CD14-positive monocyte (primary cell): ENCODE results near the gene PPFIA1. TPM values are rescaled to one million over a fixed set of nuclear protein-coding genes. Genes with fewer than 3 reads are reported as not detected.
A peak's percentile ranks its signal among the peaks of the same experiment; 100 is the strongest.

Experiments
- DNase-seq, 3 donors: peaks; one replicate each; pipeline ENCODE4 v3.0.0-alpha.2; 2011 to 2022
- H2AFZ ChIP-seq: 2 replicates; pipeline ENCODE4 v1.6.0; 2012; ENCODE audit warnings: mild to moderate bottlenecking, low read depth, low read length, inconsistent platforms; ENCODE audit not compliant: insufficient read depth, poor library complexity, severe bottlenecking
- H3K27ac ChIP-seq, 2 donors: 1 replicate in 1 of 2; 2 replicates in 1 of 2; pipeline ENCODE4 v1.5.1; 2012 to 2013; ENCODE audit warnings: low read length in 2 of 2, control low read depth in 1 of 2, inconsistent platforms in 1 of 2, low read depth in 1 of 2, mild to moderate bottlenecking in 1 of 2
- H3K27me3 ChIP-seq, 2 donors: one replicate each; pipeline versions ENCODE4 v1.6.0 to v1.6.1; 2011 to 2013; ENCODE audit warnings: low read length in 2 of 2; ENCODE audit not compliant: control insufficient read depth in 2 of 2, insufficient read depth in 2 of 2
- H3K36me3 ChIP-seq, 2 donors: replicated peaks in 1 of 2; 1 replicate in 1 of 2; 2 replicates in 1 of 2; pipeline versions ENCODE4 v1.5.1 to v1.6.1; 2012 to 2013; ENCODE audit warnings: low read length in 2 of 2, control low read depth in 1 of 2, inconsistent platforms in 1 of 2, mild to moderate bottlenecking in 1 of 2; ENCODE audit not compliant: insufficient read depth in 2 of 2, control insufficient read depth in 1 of 2
- H3K4me1 ChIP-seq, 2 donors: 1 replicate in 1 of 2; 2 replicates in 1 of 2; pipeline versions ENCODE4 v1.5.1 to v1.6.1; 2012 to 2013; ENCODE audit warnings: low read length in 2 of 2, control low read depth in 1 of 2, inconsistent platforms in 1 of 2, mild to moderate bottlenecking in 1 of 2, moderate library complexity in 1 of 2; ENCODE audit not compliant: insufficient read depth in 2 of 2, control insufficient read depth in 1 of 2
- H3K4me2 ChIP-seq: replicated peaks from 2 replicates; pipeline ENCODE3; 2012; ENCODE audit warnings: low read length, moderate library complexity, mild to moderate bottlenecking; ENCODE audit not compliant: poor library complexity, severe bottlenecking; ENCODE audit errors: extremely low read depth
- H3K4me3 ChIP-seq, 3 experiments: fragments of 200-600 bp in 1 of 3; sonication (generic) in 1 of 3; replicated peaks in 1 of 3; 1 replicate in 2 of 3; 2 replicates in 1 of 3; pipeline ENCODE4 v1.5.1; 2011 to 2013; ENCODE audit warnings: low read length in 3 of 3, mild to moderate bottlenecking in 3 of 3, control low read depth in 2 of 3, low read depth in 2 of 3, inconsistent platforms in 1 of 3, moderate library complexity in 1 of 3
- H3K79me2 ChIP-seq: 2 replicates; pipeline ENCODE4 v1.6.0; 2012; ENCODE audit warnings: mild to moderate bottlenecking, control low read depth, inconsistent platforms, low read length, moderate library complexity; ENCODE audit not compliant: insufficient read depth
- H3K9ac ChIP-seq: 2 replicates; pipeline ENCODE4 v1.6.0; 2017; ENCODE audit warnings: low read length, mild to moderate bottlenecking; ENCODE audit not compliant: insufficient read depth, poor library complexity, severe bottlenecking
- H3K9me3 ChIP-seq, 2 donors: replicated peaks in 1 of 2; 1 replicate in 1 of 2; 2 replicates in 1 of 2; pipeline versions ENCODE4 v1.5.1 to v1.6.1; 2012 to 2013; ENCODE audit warnings: low read length in 2 of 2, control low read depth in 1 of 2; ENCODE audit not compliant: control insufficient read depth in 1 of 2, insufficient read depth in 1 of 2
- H4K20me1 ChIP-seq: 2 replicates; pipeline ENCODE4 v1.6.0; 2012; ENCODE audit warnings: mild to moderate bottlenecking, low read length, control low read depth, moderate library complexity; ENCODE audit not compliant: insufficient read depth
- H3K27ac Mint-ChIP-seq, 7 donors: one replicate each; pipeline ENCODE4 v1.8.0; 2020; ENCODE audit warnings: mild to moderate bottlenecking in 7 of 7, mixed read lengths in 7 of 7, moderate library complexity in 6 of 7, inconsistent platforms in 2 of 7
- H3K27me3 Mint-ChIP-seq, 3 donors: one replicate each; pipeline ENCODE4 v1.8.0; 2021 to 2022; ENCODE audit warnings: low read depth in 3 of 3, mild to moderate bottlenecking in 3 of 3, mixed read lengths in 3 of 3, moderate library complexity in 3 of 3, inconsistent platforms in 1 of 3
- H3K36me3 Mint-ChIP-seq, 2 donors: one replicate each; pipeline ENCODE4 v1.8.0; 2020; ENCODE audit warnings: mixed read lengths in 2 of 2, inconsistent platforms in 1 of 2, mild to moderate bottlenecking in 1 of 2
- H3K4me1 Mint-ChIP-seq: one replicate; pipeline ENCODE4 v1.8.0; 2020; ENCODE audit warnings: mild to moderate bottlenecking, mixed read lengths
- H3K4me3 Mint-ChIP-seq, 2 donors: one replicate each; pipeline ENCODE4 v1.8.0; 2020; ENCODE audit warnings: mild to moderate bottlenecking in 2 of 2, mixed read lengths in 2 of 2, moderate library complexity in 1 of 2
- H3K9me3 Mint-ChIP-seq, 7 donors: one replicate each; pipeline ENCODE4 v1.8.0; 2020 to 2022; ENCODE audit warnings: mixed read lengths in 7 of 7, mild to moderate bottlenecking in 6 of 7, moderate library complexity in 6 of 7, inconsistent platforms in 2 of 7
- WGBS: methylation state at CpG from one replicate; pipeline ENCODE4 v1.1.5; 2013; ENCODE audit warnings: missing lambda C conversion rate; ENCODE audit not compliant: insufficient coverage; 5-methylcytosine and 5-hydroxymethylcytosine counted together
- intact Hi-C, 2 donors: fragments of 100-400 bp; cut with micrococcal nuclease; formaldehyde crosslinking; loops; one replicate each; pipeline versions ENCODE4 v1.15.0 to v1.15.1; 2023
- polyA plus RNA-seq, 3 donors: library from polyadenylated mRNA; depleted of rRNA in 1 of 3; unstranded in 2 of 3; stranded (reverse) in 1 of 3; fragments of 300-500 nt in 2 of 3; fragments of >200 nt in 1 of 3; fragmentation: Illumina TruSeq in 2 of 3; gene quantifications; 1 replicate in 2 of 3; 2 replicates in 1 of 3; pipeline ENCODE4 v1.2.3, GENCODE V29; 2012 to 2021
- TF ChIP-seq, protein P1 (sequence below): fragments of 200-600 bp; IDR thresholded peaks from one replicate; pipeline ENCODE4 v1.8.0; 2022; ENCODE audit warnings: antibody characterized with exemption, mild to moderate bottlenecking

Gene PPFIA1
- polyA plus RNA-seq, 3 donors = 7.5 to 65.7 (median 15.5) TPM

- H3K27me3 Mint-ChIP-seq = peaks cover 80 to 100% (median 94%) of the 10 kb centered on the region in 3 donors
- no peak overlapping the region for H2AFZ ChIP-seq
- H3K36me3 ChIP-seq = no peaks in the 10 kb centered on the region
- peaks cover 0 to 9% (median 5%) of the 10 kb centered on the region in 7 donors for H3K9me3 Mint-ChIP-seq
- no peak overlapping the region for H3K27ac ChIP-seq
- H3K4me3 Mint-ChIP-seq = peak overlapping the region in 1 of 2 donors; percentile 72
- H3K4me1 ChIP-seq = peaks cover 19 to 22% of the 10 kb centered on the region in 2 donors
- no peak overlapping the region for H3K4me3 ChIP-seq
- H3K79me2 ChIP-seq = no peaks in the 10 kb centered on the region
- no peak overlapping the region for H3K4me2 ChIP-seq
- intact Hi-C loops = loop anchor here in 1 of 2 donors (10.0 kb wide), 1 partner anchor 216 kb away; the partner anchor contains the start of gene FADD
- H3K27ac Mint-ChIP-seq = no peak overlapping the region
- peaks cover 4% of the 10 kb centered on the region for H4K20me1 ChIP-seq
- no peak overlapping the region for H3K9ac ChIP-seq
- H3K9me3 ChIP-seq = peaks cover 0 to 6% of the 10 kb centered on the region in 2 donors
- no peaks in the 10 kb centered on the region for H3K36me3 Mint-ChIP-seq
- peaks cover 15 to 97% of the 10 kb centered on the region in 2 donors for H3K27me3 ChIP-seq
- WGBS = 94% methylated on average over 6 of the region's 9 CpGs
- TF ChIP-seq, protein P1, sequence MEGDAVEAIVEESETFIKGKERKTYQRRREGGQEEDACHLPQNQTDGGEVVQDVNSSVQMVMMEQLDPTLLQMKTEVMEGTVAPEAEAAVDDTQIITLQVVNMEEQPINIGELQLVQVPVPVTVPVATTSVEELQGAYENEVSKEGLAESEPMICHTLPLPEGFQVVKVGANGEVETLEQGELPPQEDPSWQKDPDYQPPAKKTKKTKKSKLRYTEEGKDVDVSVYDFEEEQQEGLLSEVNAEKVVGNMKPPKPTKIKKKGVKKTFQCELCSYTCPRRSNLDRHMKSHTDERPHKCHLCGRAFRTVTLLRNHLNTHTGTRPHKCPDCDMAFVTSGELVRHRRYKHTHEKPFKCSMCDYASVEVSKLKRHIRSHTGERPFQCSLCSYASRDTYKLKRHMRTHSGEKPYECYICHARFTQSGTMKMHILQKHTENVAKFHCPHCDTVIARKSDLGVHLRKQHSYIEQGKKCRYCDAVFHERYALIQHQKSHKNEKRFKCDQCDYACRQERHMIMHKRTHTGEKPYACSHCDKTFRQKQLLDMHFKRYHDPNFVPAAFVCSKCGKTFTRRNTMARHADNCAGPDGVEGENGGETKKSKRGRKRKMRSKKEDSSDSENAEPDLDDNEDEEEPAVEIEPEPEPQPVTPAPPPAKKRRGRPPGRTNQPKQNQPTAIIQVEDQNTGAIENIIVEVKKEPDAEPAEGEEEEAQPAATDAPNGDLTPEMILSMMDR = no peak
- no peak for DNase-seq
- peaks cover 20% of the 10 kb centered on the region for H3K4me1 Mint-ChIP-seq
Observed at GRCh38 chr11:70420496-70420895, 150.0 kb downstream of the PPFIA1 start.

DNA sequence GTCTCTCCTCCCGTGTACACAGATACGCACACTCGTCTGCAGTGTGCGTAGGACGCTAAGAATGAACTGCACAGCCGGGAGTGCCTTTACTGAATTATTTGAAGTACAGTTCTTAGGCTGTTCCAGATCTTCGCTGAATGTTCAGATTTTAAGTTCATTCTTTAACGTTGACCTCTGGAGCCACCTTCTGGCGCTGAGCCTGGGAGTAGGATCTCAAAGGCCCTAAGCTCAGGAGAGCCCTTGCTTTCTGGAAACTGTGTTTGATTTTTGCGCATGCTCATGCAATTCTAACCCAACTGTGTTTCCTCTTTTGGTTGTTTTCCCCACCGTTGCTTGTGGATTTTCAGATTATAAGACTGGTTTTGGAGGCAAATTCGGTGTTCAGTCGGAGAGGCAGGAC is 150.6 kb downstream of the PPFIA1 start:
- peaks cover 13 to 16% of the 10 kb centered on the region in 2 donors for H3K4me1 ChIP-seq
- H3K27ac ChIP-seq = no peak overlapping the region
- peaks cover 0 to 6% of the 10 kb centered on the region in 2 donors for H3K9me3 ChIP-seq
- H4K20me1 ChIP-seq = no peaks in the 10 kb centered on the region
- peak overlapping the region in 1 of 2 donors; percentile 68 for H3K4me3 Mint-ChIP-seq
- H3K4me2 ChIP-seq = no peak overlapping the region
- H3K4me1 Mint-ChIP-seq = peaks cover 14% of the 10 kb centered on the region
- H3K36me3 ChIP-seq = no peaks in the 10 kb centered on the region
- no peak overlapping the region for H3K4me3 ChIP-seq
- no peak overlapping the region for H2AFZ ChIP-seq
- WGBS = 62% methylated on average over 9 of the region's 13 CpGs
- intact Hi-C loops = loop anchor here in 1 of 2 donors (10.0 kb wide), 1 partner anchor 216 kb away; the partner anchor contains the start of gene FADD
- H3K36me3 Mint-ChIP-seq = no peaks in the 10 kb centered on the region
- H3K27me3 Mint-ChIP-seq = peaks cover 81 to 100% (median 94%) of the 10 kb centered on the region in 3 donors
- no peak overlapping the region for H3K9ac ChIP-seq
- peaks cover 0 to 9% (median 5%) of the 10 kb centered on the region in 7 donors for H3K9me3 Mint-ChIP-seq
- H3K79me2 ChIP-seq = no peaks in the 10 kb centered on the region
- no peak overlapping the region for H3K27ac Mint-ChIP-seq
- DNase-seq = no peak
- TF ChIP-seq, protein P1 = no peak
- peaks cover 15 to 96% of the 10 kb centered on the region in 2 donors for H3K27me3 ChIP-seq
